HG03520 (cell line): Measurements from ENCODE around the gene RCCD1.

Experiments
- ATAC-seq: cut with Tn5 transposase; IDR thresholded peaks from one replicate; pipeline ENCODE4 v1.9.1; 2021; ENCODE audit warnings: mild to moderate bottlenecking, moderate library complexity; ENCODE audit not compliant: unreplicated experiment

The RCCD1 gene

DNA sequence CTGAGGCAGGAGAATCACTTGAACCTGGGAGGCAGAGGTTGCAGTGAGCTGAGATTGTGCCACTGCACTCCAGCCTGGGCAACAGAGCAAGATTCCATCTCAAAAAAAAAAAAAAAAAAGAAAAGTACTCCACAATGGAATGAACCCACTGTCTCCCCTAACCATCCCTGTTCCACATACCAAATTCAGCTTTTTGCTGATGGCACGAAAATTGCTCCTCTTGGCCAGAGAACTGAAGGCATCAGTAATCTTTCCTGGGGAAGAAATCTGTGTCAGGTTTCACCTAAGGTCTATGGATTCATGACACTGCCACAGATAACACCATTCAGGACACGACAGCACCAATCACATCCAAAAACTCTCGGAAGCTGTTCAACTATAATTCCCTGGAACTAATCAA is 46.5 kb downstream of the RCCD1 start:
- ATAC-seq, result no peak

DNA sequence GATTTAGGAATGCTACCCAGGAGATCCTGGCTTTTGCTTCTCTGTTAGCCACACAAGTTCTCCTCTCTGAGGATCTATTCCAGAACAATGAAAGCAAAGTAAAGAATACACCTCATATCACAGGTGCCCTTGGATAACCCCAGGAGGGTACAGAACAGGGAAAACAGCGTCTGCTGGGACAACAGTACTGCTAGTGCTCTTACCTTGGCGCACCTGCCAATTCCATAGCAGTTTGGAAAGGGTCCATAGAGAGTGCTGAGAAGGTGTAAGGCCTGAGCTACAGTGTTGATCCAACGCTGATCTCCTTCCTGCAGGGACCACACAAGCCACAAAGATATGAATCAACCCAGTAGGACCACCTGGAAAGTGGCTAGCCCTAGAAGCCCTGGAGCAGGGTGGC is 52.6 kb downstream of the RCCD1 start:
- no peak for ATAC-seq
